ENCODE measurements around the gene GREM1. TPM values are rescaled to one million over a fixed set of nuclear protein-coding genes. Genes with fewer than 3 reads are reported as not detected.

Gene GREM1
- total RNA-seq, 4 donors from 2014 or later, result 0.31 to 1.0 (median 0.41) TPM; not detected in 1

DNA sequence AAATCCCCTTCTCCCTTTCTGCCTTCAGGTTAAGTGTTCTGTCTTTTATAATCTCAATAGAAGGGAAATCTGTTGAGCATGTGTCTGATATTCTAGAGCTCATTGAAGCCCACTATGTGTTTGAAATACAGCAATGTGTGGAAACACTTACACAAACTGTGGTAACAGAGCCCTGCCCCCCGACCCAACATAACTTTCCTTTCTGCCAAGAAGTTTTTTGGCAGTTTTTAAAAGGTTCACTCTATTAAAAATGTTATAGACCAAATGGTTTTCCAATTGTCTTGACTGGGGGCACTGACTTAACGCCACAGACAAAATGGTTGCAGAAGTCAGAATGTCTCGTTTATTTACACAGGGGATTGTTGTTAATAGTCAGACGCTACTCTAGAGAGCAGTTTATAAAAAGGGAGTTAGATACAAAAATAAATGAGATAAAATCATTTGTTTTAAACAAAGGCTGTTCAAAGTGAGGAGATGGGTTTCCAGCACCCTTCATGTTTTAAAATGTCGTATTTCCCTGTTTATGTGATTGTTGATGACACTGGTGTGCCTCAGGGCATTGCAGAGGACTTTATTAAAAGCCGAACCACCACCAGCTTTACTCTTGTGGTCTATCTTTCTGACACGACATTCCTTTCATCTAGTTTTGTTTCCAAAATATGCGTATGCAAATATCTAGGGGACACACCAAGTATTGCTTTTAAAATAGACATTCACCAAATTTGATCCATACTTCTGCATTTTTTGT, 26.7 kb upstream of the GREM1 start:
- in situ Hi-C loops (cut with MboI; ENCODE audit: low sequenced_read_pairs in 4 of 4), result no loop called here
- no peaks in the 10 kb centered on the region for H3K36me3 ChIP-seq
- TF ChIP-seq, protein P1, sequence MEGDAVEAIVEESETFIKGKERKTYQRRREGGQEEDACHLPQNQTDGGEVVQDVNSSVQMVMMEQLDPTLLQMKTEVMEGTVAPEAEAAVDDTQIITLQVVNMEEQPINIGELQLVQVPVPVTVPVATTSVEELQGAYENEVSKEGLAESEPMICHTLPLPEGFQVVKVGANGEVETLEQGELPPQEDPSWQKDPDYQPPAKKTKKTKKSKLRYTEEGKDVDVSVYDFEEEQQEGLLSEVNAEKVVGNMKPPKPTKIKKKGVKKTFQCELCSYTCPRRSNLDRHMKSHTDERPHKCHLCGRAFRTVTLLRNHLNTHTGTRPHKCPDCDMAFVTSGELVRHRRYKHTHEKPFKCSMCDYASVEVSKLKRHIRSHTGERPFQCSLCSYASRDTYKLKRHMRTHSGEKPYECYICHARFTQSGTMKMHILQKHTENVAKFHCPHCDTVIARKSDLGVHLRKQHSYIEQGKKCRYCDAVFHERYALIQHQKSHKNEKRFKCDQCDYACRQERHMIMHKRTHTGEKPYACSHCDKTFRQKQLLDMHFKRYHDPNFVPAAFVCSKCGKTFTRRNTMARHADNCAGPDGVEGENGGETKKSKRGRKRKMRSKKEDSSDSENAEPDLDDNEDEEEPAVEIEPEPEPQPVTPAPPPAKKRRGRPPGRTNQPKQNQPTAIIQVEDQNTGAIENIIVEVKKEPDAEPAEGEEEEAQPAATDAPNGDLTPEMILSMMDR (IDR thresholded peaks at IDR 0.05 in 4 of 5, conservative IDR thresholded peaks at IDR 0.05 in 1 of 5), result no peak
- TF ChIP-seq POLR2A (IDR thresholded peaks at IDR 0.05), result no peak
- intact Hi-C loops (cut with DNase I; ENCODE audit: low total_unique reads), result no loop called here
- H3K9me3 ChIP-seq, result no peaks in the 10 kb centered on the region
- no peak overlapping the region for H3K4me3 ChIP-seq
- no peaks in the 10 kb centered on the region for H3K4me1 ChIP-seq
- no peaks in the 10 kb centered on the region for H3K27me3 ChIP-seq
- DNase-seq (no peak), ATAC-seq (no peak)
- no peak overlapping the region for H3K27ac ChIP-seq

DNA sequence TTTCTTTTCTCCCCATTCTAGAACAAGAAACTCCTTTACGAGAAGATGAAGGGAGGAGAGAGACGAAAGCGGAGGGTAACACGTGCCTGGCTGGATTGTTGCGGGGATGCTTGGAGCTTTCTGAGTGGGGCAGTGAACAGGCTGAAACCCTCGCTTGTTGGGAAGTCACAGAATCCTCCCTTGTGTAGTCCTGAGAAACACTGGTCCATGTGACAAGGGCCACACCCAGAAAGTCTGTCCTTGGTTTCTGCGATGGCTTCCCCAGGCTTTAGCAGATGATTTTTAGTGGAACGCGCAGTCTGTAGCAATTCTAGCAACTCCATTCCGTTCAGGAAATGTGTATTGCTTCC, 26.1 kb upstream of the GREM1 start:
- DNase-seq (no peak), ATAC-seq (no peak)
- H3K36me3 ChIP-seq, result no peaks in the 10 kb centered on the region
- intact Hi-C loops (cut with DNase I; ENCODE audit: low total_unique reads) (no loop called here), in situ Hi-C loops (cut with MboI; ENCODE audit: low sequenced_read_pairs in 4 of 4) (no loop called here)
- H3K27me3 ChIP-seq, result no peaks in the 10 kb centered on the region
- no peak for TF ChIP-seq POLR2A (IDR thresholded peaks at IDR 0.05)
- TF ChIP-seq, protein P1 (IDR thresholded peaks at IDR 0.05 in 4 of 5, conservative IDR thresholded peaks at IDR 0.05 in 1 of 5), result no peak
- no peaks in the 10 kb centered on the region for H3K9me3 ChIP-seq
- no peak overlapping the region for H3K4me3 ChIP-seq
- no peaks in the 10 kb centered on the region for H3K4me1 ChIP-seq
- H3K27ac ChIP-seq, result no peak overlapping the region

DNA sequence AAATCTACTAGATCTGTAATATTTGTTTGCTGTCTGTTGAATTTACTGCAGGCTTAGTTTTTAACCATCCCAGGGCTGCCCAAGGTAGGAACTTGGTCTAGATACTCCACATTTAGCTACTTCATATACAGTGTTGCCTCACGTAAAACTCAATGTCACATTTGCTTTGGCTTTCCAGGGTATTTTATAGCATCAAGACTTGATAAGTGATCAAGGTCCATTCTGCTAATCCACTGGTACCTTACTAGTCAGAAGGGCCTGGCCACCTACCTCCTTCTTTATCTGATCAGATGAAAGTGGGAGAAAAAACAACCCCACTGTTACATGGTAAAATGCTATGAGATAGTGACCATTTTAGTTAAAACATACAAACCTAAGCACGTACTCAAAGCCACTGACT, 25.5 kb upstream of the GREM1 start:
- no peak overlapping the region for H3K27ac ChIP-seq
- no peaks in the 10 kb centered on the region for H3K9me3 ChIP-seq
- no peaks in the 10 kb centered on the region for H3K36me3 ChIP-seq
- DNase-seq, result no peak
- TF ChIP-seq, protein P1 (IDR thresholded peaks at IDR 0.05 in 4 of 5, conservative IDR thresholded peaks at IDR 0.05 in 1 of 5), result no peak
- TF ChIP-seq POLR2A (IDR thresholded peaks at IDR 0.05), result no peak
- no peak for ATAC-seq
- no peaks in the 10 kb centered on the region for H3K27me3 ChIP-seq
- H3K4me3 ChIP-seq, result no peak overlapping the region
- intact Hi-C loops (cut with DNase I; ENCODE audit: low total_unique reads) (no loop called here), in situ Hi-C loops (cut with MboI; ENCODE audit: low sequenced_read_pairs in 4 of 4) (no loop called here)
- no peaks in the 10 kb centered on the region for H3K4me1 ChIP-seq

DNA sequence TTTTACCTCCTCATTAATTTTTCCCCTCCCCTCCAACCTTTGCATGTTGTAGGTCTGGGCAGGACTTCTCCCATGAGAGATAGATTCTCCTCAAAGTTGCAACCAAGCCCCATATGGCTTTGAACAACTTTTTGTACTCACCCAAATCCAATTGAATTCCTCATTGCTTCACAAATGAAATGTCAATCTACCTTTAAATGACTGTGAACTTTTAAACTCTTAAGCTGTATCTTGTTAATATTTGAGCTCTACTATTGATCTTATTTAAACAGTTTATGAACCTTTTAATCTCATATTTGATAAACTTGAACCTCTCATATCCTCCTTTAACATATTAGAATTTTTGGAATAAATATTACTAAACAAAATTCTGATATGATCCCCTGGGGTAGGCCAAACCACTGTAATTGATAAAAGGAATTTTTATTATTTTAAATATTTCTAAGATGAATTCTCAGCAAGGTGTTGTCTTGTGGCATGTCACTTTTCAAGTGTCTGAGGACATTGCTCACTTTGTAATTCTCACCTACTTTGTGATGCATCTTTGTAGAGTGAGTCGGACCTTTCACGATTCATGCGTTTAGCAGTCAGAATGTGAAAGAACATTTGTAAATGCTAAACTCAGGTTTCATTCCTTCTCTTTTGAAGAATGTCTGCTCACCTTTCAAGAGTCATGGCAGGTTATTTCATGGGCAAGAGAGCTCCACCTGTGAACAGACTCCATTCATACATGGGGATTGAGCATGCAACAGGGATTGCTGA, 23.4 kb upstream of the GREM1 start:
- H3K4me1 ChIP-seq, result no peaks in the 10 kb centered on the region
- H3K4me3 ChIP-seq, result no peak overlapping the region
- ATAC-seq, result no peak
- no peak for TF ChIP-seq POLR2A (IDR thresholded peaks at IDR 0.05)
- TF ChIP-seq, protein P1 (IDR thresholded peaks at IDR 0.05 in 4 of 5, conservative IDR thresholded peaks at IDR 0.05 in 1 of 5), result no peak
- no peak for DNase-seq
- H3K36me3 ChIP-seq, result no peaks in the 10 kb centered on the region
- intact Hi-C loops (cut with DNase I; ENCODE audit: low total_unique reads), result no loop called here
- in situ Hi-C loops (cut with MboI; ENCODE audit: low sequenced_read_pairs in 4 of 4), result no loop called here
- H3K27ac ChIP-seq, result no peak overlapping the region
- no peaks in the 10 kb centered on the region for H3K9me3 ChIP-seq
- no peaks in the 10 kb centered on the region for H3K27me3 ChIP-seq
